GM12873 (cell line): ENCODE measurements around the gene PDE9A.

ENCODE experiments used
- CTCF ChIP-seq: IDR thresholded peaks from 2 replicates; pipeline ENCODE4 v1.5.1; 2012; ENCODE audit warnings: low read depth, mild to moderate bottlenecking, moderate library complexity, low read length, control low read depth; ENCODE audit not compliant: insufficient read depth; ENCODE audit errors: missing control alignments

The PDE9A gene

GRCh38 chr21:42672699-42673458, 19.5 kb downstream of the PDE9A start:
- TF ChIP-seq CTCF: no peak

DNA sequence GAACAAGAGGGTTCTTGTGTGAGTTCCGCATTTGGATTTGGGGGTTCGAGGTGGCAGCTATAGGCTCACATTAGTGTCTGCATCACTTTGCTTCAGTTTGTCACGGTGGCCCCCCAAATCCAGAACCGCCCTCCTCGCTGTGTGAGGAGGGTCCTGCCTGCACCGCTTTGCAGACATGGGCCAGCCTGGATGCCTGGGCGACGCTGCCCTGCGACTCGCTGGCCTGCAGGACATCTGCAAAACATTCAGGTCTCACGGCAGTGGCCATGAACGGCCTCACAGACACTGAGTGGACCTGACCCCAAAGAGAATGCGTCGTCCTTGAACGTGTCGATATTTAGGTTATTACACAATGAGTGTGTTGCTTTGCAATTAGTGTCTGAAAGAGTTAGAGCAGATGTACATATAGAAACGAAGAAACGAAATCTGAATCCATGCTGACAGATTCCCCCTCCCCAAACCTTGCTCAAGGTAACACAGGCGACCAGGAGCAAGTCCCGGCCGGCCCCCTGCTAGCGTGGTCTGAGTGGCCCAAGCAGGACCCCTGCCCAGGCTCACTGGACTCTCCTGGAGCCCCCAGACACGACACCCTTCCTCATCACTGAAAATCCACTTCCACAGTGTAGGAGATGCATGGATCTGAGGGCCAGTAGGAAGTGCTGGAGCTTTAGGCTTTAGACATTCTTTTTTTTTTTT, 20.4 kb downstream of the PDE9A start:
- TF ChIP-seq CTCF: no peak

DNA sequence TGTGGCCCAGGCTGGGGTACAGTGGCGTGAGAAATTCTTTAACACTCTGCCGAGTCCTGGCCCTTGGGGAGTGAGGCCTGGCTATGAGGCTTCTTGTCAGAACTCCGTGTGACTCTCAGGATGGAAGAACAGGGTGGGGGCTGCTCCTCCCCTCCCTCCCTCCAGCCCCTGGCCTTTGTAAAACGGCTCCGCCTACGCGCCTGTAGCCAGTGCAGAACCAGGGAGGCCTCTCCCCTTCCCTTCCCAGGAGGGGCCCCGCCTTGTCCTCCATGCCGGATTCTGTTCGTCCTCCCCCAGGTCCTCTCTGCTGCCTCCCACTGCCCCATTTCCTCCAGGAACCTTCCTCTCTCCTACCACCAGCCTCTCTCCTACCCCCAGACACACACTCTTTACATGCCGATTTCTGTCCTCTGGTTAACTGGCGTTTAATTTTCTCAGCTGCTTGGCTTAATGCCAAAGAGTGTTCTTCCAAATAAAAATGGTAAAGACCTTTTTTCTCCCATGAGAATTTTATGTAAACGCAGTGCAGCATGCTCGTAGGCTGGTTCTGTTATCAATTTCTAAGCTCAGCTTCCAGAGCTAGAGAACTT, 21.0 kb downstream of the PDE9A start:
- TF ChIP-seq CTCF: no peak

DNA sequence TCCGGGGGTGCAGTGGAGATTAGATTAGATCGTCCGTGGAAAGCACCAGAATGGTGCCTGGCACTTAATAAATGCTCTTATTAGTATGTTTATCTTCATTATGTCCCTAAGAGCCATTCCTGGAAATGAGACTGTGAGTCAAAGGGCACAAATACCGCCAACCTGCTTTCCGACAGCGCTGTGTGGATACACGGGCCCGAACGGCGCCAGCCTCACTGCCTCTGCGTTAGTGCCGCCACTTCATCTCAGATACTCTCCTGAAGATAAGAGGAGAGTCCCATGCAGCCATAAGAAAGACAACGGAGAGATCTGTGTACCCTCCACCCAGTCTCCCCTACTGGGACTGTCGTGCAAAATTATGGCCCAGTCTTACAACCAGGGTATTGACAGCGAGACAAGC, 22.0 kb downstream of the PDE9A start:
- TF ChIP-seq CTCF: no peak

DNA sequence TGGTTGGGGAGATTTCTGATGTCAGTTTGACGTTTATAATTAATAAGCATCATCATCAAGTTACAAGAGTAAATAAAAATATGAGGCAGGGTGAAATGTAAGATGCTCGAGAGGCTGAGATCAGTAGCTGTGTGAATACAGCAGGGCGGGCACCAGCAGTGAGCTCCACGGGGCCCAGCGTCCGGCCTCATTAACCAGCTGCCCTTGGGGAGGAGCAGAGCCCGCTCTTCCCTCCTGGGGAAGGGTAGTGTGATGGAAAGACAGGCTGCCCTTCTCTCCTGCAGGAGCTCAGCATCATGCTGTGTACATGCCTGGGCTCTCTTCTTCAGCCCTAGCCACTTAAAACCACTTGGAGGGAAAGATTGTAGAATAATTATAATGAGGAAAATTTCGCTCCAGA, 23.4 kb downstream of the PDE9A start:
- TF ChIP-seq CTCF: no peak

DNA sequence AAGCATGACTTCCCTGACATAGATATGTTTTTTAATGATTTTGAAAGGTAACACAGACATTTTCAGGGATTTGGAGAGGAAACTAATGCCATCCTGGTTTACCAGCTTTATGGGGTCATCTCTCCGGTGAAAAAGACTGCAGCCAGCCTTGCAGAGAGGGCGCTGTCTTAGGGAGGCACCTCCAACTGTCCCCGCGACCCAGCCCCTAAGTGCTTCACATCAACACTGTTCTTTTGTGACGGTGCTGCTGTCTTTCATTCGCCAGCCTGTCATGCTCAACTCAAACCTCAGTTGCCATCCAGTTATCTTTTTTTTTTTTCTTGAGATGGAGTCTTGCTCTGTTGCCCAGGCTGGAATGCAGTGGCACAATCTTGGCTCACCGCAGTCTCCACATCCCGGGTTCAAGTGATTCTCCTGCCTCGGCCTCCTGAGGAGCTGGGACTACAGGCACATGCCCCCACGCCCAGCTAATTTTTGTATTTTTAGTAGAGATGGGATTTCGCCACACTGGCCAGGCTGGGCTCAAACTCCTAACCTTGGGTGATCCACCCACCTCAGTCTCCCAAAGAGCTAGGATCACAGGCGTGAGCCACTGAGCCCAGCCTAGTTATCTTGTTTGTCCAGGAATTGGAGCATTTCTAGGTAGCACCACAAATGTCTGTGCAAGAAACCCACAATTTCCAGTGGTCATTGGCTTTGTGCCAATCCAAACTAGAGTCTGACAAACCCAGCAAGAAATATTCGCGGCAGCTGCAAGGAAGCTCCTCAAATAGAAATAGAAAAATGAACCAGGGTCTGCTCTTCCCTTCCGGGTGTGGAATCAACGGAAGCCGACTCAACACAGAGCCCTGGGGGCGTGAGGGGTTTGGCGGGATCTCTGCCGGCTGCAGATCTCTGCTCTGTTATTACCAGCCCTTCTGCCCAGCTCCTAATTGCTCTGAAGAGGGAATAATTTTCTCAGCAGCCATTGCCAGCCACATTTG, 24.2 kb downstream of the PDE9A start:
- no peak for TF ChIP-seq CTCF
